HG02571 (cell line): ENCODE measurements around the gene ADRA1B.

Experiments used
- ATAC-seq: cut with Tn5 transposase; IDR thresholded peaks from one replicate; pipeline ENCODE4 v1.9.1; 2021; ENCODE audit warnings: mild to moderate bottlenecking, moderate library complexity; ENCODE audit not compliant: unreplicated experiment

Gene ADRA1B

DNA sequence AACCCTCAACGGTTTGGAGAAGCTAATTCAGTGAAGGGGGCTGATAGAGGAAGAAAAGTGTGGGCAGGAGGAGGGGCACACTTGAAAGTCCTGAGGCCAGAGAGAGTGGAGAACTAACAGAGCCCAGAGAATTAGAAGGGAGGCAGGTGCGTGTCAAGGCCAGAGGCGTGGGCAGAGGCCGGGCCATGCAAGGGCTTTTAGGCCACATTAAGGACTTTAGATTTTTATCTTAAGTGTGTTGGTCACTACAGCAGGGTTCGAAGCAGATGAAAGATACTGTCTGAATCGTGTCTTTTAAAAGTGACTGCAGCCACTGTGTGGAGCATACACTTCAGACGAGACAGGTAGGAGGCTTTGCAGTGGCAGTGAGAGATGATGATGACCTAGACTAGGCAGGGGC lies 6.7 kb downstream of the ADRA1B start:
- ATAC-seq: no peak

DNA sequence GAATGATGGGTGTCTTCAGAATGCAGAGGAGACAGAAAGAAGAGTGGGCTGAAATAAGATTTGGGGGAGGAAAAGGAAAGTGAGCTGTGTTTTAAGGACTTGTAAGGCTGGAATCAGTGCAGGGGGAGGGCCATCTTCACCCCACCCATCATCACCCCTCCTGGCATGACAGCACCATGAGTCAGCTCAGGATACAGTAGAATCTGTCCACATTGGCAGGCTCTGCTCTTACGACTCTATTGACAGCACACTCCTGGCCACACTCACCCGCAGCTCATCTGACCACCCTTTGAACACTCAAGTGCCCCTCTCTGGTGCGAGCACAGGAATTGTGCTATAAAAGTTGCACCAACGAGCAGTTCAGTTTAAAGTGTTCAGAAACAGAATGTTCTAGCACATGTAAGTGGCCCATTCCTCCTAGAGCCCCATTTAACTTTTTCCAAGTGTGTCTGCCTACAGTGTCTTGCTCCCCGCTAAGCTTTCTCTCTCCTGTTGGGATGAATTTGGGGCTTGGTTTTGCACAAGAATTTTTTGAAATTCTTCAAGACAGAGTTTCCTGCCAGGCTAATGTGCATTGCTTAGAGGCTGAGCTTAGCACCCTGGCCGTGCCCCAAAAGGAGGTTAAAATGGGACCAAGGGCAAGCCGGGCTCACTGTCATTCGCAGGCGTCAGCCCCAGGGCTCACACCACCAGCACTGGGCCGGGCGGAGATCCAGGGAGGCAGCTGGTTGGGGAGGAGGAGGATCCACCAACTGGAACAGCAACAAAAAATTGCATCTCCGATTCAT lies 12.0 kb downstream of the ADRA1B start:
- ATAC-seq: no peak

DNA sequence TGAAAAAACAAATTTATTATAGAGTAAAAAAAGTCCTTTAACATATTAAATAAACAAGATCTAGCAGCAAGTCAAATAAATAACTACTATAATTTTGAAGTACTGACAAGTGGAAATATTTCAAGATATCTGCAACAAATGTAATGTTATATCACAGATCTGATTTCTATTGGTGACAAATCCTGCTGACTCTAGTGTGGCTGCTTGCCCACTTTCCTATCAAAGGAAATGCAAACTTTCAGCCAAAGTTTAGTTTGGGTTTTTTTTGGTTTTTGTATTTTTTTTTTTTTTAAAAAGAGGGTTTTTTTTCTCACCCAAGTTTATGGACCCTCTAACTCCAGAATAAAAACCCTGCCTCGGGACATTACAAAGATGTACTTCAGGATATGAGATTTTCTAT lies 12.9 kb downstream of the ADRA1B start:
- ATAC-seq: no peak

DNA sequence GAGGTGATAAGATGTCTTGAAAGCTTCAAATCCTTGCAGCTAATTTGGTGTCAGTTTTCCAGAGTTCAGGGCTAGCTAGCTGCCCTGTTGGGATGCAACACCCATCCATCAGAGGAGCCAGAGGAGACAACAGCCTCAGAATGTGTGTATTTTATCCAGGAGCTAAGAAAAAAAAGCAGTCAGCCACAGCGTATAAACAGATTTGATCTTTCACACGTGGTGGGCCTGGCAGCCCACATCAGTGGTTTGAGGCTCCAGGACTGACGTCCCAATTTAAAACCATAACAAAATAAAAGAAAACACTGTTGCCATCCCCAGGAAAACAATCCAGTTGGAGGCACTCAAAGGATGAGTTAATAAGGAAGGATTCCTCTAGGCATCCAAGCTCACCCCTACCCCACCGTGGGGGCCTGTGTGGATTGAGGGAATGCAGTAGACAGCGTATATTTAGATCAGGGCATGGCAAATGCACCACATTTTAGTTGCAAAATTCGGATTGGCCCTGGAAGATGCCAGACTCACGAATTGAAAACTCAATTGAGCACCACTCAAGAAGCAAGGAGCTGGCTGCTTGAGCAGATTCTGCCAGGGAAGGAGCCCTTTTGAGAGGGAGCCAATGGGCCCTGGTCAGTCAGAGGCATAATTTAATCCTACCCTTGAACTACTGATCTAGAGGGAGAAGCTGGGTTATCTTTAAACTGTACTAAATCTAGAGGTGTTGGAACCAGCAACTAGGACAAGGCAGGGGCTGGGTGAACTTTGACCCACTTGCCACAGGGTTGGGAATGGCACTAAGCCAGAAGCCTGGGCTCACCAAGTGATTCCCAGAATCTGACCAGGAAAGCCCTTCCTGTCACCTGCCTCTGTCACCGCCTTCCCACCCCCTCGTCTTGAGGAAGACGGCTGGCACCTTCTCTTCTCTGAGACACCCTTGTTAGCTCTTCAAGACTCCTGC lies 17.5 kb downstream of the ADRA1B start:
- no peak for ATAC-seq

DNA sequence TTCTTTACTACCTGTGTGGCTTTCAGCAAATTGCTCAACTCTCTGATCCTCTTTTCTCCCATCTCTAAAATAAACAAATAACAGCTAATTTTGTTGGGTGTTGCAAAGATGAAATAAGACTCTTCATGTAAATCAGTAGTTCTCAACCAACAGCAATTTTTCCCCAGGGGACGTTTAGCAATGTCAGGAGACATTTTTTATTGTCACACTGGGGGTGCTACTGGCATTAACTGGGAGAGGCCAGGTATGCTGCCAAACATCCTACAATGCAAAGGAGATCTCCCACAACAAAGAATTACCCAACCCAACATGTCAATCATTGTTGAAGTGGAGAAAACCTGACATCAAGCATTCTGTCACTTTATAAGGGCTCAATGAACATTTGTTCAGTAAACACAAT lies 19.7 kb downstream of the ADRA1B start:
- no peak for ATAC-seq

DNA sequence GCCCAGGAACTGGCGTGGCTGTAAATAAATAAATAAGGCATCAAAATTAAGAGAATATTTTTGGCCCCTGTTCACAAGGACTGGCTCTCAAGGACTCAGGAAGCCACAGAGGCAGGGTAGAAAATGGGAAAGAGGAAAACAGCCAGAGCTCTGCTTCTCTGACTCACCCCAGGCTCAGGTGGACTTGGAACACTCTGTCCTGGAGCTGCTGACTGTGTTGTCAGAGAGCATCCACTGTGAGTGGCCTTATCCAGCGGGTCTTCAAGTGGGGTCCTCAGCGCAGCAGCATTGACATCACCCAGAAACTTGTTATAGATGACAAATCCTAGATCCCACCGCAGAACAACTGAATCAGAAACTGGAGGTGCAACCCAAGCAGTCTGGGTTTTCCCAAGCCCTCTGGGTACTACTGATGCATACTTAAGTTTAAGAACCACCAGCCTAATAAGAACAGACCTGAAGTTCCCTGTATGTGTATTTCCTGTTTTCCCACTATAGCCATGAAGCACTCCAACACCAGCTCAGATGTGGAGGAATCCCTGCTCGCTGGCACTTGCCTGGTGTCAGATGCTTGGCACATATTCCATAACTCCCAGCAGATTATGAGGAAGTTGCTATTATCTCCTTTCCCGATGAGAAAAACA lies 20.5 kb downstream of the ADRA1B start:
- ATAC-seq: no peak

DNA sequence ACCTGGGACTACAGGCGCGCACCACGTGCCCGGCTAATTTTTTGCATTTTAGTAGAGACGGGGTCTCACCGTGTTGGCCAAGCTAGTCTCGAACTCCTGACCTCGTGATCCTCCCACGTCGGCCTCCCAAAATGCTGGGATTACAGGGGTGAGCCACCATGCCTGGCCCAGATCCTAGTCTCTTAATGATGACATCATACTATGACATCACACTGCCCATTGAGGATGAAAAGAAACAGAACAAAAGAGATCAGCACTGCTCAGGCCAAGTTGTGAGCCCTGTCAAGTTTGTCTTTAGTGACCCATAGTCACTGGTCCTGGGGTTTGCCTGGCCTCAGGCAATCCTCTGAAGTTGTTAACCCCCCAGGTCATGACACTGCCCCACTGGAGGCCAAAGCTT lies 21.3 kb downstream of the ADRA1B start:
- no peak for ATAC-seq

DNA sequence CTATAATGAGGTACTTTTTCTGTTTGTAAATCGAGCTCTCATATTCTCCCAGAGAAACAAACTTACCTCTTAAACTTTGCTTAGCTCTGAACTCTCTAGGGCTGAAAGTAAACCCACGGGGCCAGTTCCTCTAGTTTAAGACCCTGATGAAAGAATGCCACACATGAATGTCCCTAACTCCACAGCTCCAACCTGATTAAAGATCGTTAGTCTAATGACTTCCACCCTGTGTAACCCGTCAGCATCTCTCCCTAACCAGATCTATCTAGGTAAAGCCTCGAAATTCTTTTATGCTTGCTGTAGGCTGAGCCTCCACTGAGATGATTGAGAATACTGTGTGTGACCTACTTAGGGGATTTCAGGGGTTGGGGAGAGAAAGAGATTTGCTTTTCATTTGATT lies 27.0 kb downstream of the ADRA1B start:
- ATAC-seq: no peak

DNA sequence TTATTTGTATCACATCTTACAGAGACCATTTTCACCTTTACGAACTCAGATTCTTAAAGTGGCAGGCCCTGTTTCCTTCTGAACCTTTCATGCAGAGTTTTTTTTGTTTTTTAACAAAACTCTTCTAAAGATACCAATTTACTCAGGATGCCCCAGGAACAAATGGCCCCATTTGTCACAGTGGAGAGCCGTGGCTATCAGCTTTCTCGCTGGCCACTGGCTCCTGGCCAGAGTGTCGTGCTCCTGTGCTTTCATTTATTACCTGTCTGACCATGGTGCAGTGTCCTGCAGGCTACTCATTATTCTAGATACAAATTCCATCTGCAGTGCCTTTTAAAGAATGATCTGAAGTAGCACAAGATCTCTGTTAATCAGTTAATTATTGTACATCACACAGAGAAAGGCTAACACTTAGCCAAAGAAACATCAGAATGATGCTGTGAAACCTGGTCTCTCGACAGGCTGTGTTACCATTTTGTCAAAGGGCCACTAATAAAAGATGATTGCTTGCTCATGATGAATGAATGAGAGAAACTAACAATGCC lies 27.8 kb downstream of the ADRA1B start:
- ATAC-seq: no peak

DNA sequence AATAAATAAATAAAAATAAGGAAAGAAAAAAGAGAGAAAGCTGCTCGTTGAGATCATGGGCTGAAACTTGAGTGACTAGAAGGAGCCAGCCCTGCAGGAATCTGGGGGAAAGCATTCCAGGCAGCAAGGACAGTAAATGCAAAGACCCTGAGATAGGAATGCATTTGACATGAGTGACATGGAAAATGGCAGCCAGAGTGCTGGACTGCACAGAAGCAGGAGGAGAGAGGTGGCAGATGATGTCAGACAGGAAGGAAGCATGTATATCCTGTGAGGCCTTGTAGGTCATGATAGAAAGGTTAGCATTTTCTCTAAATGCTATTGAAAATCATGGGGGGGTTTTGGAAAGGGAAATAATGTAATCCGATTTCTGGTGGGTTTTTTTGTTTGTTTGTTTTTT lies 29.1 kb downstream of the ADRA1B start:
- ATAC-seq: no peak

DNA sequence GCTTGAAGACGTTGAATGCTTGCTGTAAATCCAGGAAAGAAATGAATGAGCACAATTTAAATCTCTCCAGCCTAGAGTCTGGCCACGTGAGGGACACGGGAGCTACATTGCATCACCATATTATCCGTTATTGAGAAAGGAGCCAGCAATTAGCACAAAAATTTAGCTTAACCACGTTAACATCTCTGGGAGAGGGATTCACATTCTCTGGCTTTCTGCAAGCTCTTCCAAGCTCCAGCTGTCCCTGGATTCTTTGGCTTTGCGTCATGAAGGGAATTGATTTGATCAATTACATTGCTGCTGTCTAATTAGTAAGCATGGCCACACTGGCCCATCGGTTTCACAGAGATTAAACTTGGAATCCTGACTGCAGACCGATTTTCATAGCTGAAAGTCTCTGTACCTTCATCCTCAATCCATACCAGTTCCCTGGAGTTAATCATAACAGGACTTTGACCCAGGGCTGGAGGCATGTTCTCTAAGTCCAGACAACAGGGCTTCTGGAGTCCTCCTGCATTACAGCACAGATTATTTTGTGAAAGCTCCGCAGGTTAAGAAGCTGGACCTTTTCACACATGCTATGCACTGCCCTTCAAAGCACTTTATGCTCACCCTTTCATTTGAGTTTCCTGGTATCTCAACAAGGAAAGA lies 31.6 kb downstream of the ADRA1B start:
- ATAC-seq: no peak

DNA sequence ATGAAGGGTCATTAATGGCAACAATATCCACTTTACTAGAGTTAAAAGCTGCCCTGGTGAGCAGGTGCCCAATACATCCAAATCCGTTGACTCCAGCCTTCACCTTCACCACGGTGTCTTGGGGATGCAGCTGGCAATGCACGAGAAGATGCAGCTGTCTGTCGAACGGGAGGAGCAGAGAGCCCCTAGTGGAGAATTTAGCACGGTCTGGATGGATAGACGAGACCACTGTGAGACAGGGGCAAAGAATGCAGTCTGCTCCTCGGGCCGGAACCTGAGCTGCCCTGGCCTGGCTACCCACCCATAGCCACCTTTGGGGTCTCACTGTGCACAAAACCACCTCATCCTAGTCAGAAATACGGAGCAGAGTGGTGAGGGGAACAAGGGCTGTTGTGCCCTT lies 35.1 kb downstream of the ADRA1B start:
- ATAC-seq: no peak

DNA sequence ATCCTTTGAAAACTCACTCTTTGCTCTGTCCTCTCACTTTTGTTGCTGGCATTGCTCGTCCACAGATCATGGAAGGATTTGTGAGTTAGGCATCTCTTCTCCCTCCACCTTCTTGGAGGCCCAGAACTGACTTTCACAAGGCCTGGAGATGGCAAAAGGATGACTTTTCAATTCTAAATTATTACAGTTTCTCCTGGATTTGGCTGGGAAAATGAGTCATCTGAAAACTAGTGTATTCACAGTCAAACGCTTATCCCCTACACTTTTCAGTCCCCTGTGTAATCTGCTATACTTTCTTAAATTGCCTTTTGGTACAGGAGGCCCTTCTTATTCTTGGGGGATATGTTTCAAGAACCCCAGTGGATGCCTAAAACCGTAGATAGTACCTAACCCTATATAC lies 35.6 kb downstream of the ADRA1B start:
- no peak for ATAC-seq

DNA sequence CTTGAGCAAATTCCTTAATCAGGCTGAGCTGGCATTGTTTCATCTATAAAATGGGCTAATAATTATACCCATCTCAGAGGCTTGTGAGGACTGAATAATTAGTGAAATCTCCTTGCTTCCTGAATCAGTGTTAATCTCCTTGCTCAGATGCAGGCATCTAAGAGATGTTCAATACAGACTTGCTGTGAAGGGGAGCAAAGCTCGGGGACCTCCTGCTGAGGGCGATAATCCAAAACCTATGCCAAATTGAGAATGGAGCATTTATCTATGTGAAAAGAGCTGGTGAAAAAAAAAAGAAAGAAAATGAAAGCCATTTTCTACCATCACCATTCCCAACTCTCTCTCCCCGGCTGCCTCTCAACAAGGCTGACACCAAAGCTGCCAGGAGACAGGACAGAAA lies 37.3 kb downstream of the ADRA1B start:
- ATAC-seq: no peak

DNA sequence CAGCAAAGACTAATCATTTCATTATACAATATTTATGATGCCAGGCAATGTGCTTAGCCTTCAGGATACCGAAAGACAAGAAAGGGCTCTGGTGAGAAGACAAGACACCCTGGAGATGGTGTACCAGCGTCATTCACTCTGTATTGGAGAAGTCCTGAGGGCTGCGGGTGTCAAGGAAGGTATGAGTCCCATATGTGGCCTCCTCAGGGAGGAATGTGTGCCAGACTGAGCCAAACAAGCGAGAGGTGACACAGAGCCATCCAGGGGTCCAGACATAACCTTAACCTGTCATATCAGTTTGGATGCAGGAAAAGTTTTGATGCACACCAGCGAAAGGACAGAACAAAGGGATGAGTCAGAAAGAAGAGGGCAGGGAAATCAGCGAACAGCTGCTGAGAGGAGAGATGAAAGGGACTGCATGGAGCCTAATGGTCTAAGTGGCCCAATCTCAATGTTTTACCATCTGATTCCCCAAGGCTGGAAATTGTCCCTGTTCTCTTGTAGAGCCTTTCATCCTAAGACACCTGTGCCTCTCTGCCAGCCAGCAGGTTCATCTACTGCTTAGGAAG lies 38.9 kb downstream of the ADRA1B start:
- no peak for ATAC-seq

DNA sequence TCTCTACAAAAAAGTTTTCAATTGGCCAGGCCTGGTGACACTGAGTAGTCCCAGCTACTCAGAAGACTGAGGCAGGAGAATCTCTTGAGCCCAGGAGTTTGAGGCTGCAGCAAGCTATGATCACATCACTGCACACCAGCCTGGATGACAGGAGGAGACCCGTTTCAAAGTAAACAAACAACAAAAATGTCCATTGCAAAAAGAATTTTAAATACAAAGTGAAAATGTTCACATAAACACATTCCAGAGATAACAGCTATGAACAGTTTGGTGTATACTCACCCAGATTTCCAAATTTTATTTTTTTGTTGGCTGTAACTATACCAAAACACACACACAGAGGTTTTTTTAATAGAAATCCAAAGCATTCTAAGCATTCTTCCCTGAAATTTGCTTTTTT lies 39.8 kb downstream of the ADRA1B start:
- no peak for ATAC-seq

DNA sequence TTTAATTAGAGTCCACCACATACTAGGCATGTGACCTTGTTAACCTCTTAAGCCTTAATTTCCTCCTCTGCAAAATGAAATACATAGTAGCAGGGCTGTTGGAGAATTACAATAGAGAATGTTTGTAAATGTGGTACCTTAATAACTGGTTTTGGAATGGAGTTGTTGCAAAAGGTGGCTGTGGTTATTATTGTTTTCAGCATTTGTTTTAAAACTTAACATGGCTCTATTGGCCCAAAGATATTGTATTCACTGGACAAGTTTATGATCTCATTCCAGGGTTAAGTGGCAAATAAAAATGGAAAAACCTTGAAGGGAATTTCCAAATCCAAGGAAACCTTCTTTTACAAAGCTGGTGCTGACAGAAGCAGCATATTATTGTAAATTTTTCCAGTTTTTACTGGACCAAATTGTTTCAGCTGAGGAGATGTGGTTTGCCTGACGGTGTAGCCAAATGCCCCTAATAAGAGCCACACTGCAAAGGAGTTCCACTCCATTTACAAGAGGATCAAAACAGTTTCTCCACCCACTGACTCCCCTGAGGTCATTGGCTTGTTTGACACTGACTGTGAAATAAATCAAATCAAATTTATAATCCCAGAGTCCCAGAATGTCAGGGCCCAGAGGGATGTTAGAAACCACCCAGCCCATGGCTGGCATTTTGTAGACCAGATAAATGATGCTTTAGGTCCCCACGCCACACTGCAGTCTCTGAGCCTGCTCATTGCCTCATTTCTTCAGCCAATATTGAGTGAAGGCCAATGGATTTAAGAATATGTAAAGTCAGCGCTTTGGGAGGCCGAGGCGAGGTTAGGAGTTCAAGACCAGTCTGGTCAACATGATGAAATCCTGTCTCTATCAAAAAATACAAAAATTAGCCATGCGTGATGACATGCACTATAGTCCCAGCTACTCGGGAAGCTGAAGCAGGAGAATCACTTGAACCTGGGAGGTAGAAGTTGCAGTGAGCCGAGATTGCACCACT lies 45.2 kb downstream of the ADRA1B start:
- no peak for ATAC-seq

DNA sequence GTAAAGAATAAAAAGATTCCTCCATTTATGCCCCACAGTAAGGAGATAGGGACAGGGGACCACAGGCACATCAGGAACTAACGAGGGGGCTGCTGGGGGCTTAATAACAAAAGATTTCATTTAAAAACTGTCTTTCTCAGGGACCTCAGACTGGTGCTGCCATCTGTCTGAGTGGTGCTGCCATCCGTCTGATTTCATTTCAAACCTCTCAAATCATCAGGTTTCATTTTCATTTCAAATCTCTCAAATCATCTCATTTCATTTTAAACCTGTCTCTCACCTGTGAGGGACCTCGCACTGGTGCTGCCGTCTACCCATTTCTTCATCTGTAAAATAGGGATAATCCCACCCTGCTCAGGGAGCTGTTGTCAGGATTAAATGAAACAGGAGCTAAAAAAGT lies 45.9 kb downstream of the ADRA1B start:
- ATAC-seq: no peak

DNA sequence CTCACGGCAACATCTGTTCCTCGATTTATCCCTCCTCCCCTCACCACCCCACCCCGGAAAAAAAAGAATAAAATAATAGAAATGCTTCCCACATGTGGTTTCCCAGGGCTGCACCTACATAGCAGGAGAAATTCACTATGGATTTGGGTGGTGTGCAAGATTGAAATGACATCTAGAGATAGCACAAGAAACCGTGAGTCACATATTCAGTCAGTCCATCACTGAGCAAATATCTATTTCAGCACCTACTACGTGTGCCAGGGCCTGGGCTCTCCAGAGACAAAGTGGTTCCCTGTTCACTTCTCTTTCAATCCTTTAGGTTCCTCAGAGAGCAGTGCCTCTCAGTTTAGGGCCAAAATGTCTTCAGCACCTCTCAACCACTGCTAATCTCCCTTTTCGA lies 47.7 kb downstream of the ADRA1B start:
- ATAC-seq: no peak
